Natural killer cell (primary cell): ENCODE measurements around the gene KRTAP5-6. TPM values are rescaled to one million over a fixed set of nuclear protein-coding genes. Genes with fewer than 3 reads are reported as not detected.

Experiments
- ATAC-seq, 3 donors: fragments of 150-1000 bp in 2 of 3; fragments of 200-7000 bp in 1 of 3; cut with Tn5 transposase; 1 replicate in 1 of 3; 2 replicates in 2 of 3; pipeline ENCODE4 v1.10.0; 2021; ENCODE audit warnings: mild to moderate bottlenecking in 2 of 3, moderate library complexity in 2 of 3
- DNase-seq, 2 donors: peaks; one replicate each; pipeline versions ENCODE4 v3.0.0 to v3.0.0-alpha.2; 2013 to 2021; ENCODE audit warnings: mixed read lengths in 1 of 2
- H3K27ac ChIP-seq: one replicate; pipeline ENCODE4 v1.5.1; 2013; ENCODE audit warnings: mild to moderate bottlenecking, low read length
- H3K27me3 ChIP-seq: one replicate; pipeline ENCODE4 v1.6.1; 2013; ENCODE audit warnings: low read length; ENCODE audit not compliant: control insufficient read depth, insufficient read depth
- H3K36me3 ChIP-seq: one replicate; pipeline ENCODE4 v1.6.1; 2013; ENCODE audit warnings: low read length; ENCODE audit not compliant: control insufficient read depth, insufficient read depth
- H3K4me1 ChIP-seq: one replicate; pipeline ENCODE4 v1.6.1; 2013; ENCODE audit warnings: low read length; ENCODE audit not compliant: control insufficient read depth, insufficient read depth
- H3K4me3 ChIP-seq: one replicate; pipeline ENCODE4 v1.5.1; 2013; ENCODE audit warnings: low read length
- H3K9me3 ChIP-seq: one replicate; pipeline ENCODE4 v1.6.1; 2013; ENCODE audit warnings: low read length; ENCODE audit not compliant: control insufficient read depth, insufficient read depth
- H3K27ac Mint-ChIP-seq, 2 donors: one replicate each; pipeline ENCODE4 v1.8.0; 2022; ENCODE audit warnings: mild to moderate bottlenecking in 2 of 2, mixed read lengths in 2 of 2, moderate library complexity in 1 of 2
- H3K27me3 Mint-ChIP-seq, 2 donors: one replicate each; pipeline ENCODE4 v1.8.0; 2022; ENCODE audit warnings: low read depth in 2 of 2, mixed read lengths in 2 of 2
- H3K36me3 Mint-ChIP-seq: one replicate; pipeline ENCODE4 v1.8.0; 2022; ENCODE audit warnings: mixed read lengths
- H3K4me1 Mint-ChIP-seq, 2 donors: one replicate each; pipeline ENCODE4 v1.8.0; 2022; ENCODE audit warnings: mixed read lengths in 2 of 2
- H3K4me3 Mint-ChIP-seq: one replicate; pipeline ENCODE4 v1.8.0; 2022; ENCODE audit warnings: mild to moderate bottlenecking, moderate library complexity, mixed read lengths
- H3K9me3 Mint-ChIP-seq, 2 donors: one replicate each; pipeline ENCODE4 v1.8.0; 2022; ENCODE audit warnings: mixed read lengths in 2 of 2
- WGBS: methylation state at CpG from one replicate; pipeline ENCODE4 v1.1.7; 2013; ENCODE audit warnings: missing lambda C conversion rate; ENCODE audit not compliant: insufficient coverage; 5-methylcytosine and 5-hydroxymethylcytosine counted together
- intact Hi-C: fragments of 100-400 bp; cut with micrococcal nuclease; formaldehyde crosslinking; loops from one replicate; pipeline ENCODE4 v1.14.2; 2022
- total RNA-seq, 4 donors: library from RNA; stranded (reverse); fragments of 120-200 nt in 1 of 4; gene quantifications; one replicate each; pipeline versions ENCODE4 v1.2.3 to v1.2.4, GENCODE V29; 2013 to 2022
- TF ChIP-seq, protein P1 (sequence below): fragments of 200-600 bp; IDR thresholded peaks from one replicate; pipeline ENCODE4 v1.8.0; 2022; ENCODE audit warnings: antibody characterized with exemption

The KRTAP5-6 gene
- total RNA-seq, 3 donors from 2014 or later (not counting 1 experiment from before 2014, with no cell fraction given) = not detected

- no peak overlapping the region for H3K4me3 ChIP-seq
- no peak for ATAC-seq
- H3K9me3 ChIP-seq = no peaks in the 10 kb centered on the region
- no peaks in the 10 kb centered on the region for H3K36me3 ChIP-seq
- no peaks in the 10 kb centered on the region for H3K9me3 Mint-ChIP-seq
- peaks cover 0 to 30% of the 10 kb centered on the region in 2 donors for H3K27me3 Mint-ChIP-seq
- TF ChIP-seq, protein P1, sequence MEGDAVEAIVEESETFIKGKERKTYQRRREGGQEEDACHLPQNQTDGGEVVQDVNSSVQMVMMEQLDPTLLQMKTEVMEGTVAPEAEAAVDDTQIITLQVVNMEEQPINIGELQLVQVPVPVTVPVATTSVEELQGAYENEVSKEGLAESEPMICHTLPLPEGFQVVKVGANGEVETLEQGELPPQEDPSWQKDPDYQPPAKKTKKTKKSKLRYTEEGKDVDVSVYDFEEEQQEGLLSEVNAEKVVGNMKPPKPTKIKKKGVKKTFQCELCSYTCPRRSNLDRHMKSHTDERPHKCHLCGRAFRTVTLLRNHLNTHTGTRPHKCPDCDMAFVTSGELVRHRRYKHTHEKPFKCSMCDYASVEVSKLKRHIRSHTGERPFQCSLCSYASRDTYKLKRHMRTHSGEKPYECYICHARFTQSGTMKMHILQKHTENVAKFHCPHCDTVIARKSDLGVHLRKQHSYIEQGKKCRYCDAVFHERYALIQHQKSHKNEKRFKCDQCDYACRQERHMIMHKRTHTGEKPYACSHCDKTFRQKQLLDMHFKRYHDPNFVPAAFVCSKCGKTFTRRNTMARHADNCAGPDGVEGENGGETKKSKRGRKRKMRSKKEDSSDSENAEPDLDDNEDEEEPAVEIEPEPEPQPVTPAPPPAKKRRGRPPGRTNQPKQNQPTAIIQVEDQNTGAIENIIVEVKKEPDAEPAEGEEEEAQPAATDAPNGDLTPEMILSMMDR = no peak
- no peak for DNase-seq
- 85% methylated on average over 19 of the region's 19 CpGs for WGBS
- no peak overlapping the region for H3K27ac Mint-ChIP-seq
- H3K36me3 Mint-ChIP-seq = no peaks in the 10 kb centered on the region
- intact Hi-C loops = loop anchor here (1.0 to 2.0 kb wide), 3 partner anchors 43 to 499 kb away; no protein-coding TSS in a partner anchor
- H3K4me1 Mint-ChIP-seq = no peaks in the 10 kb centered on the region
- H3K27me3 ChIP-seq = no peaks in the 10 kb centered on the region
- H3K27ac ChIP-seq = no peak overlapping the region
- H3K4me1 ChIP-seq = peaks cover 4% of the 10 kb centered on the region
- H3K4me3 Mint-ChIP-seq = no peak overlapping the region
These were observed 45.0 kb upstream of the KRTAP5-6 start for GRCh38 chr11:1652026-1652425.

DNA sequence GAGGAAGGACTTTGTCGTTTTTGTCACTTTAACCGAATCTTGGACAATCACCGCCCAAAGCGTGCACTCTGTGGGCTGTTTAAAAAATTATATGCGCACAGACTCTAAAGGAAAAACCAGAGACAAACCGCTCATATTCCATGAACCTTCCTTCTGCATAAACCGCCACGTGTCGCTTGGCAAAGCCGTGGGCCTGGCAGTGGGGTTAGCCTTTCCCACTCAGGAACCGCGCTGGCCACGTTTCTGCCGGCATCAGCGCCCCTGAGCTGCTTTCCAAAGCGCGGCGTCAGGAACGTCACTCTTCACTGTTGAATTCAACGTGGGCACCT lies 44.6 kb upstream of the KRTAP5-6 start:
- Mint-ChIP-seq H3K9me3 (no peaks in the 10 kb centered on the region), H3K4me1 (no peaks in the 10 kb centered on the region), H3K4me3 (no peak overlapping the region), H3K27me3 (peaks cover 0 to 27% of the 10 kb centered on the region in 2 donors), H3K27ac (no peak overlapping the region), H3K36me3 (no peaks in the 10 kb centered on the region)
- peaks cover 4% of the 10 kb centered on the region for H3K4me1 ChIP-seq
- 61% methylated on average over 20 of the region's 20 CpGs for WGBS
- no peak overlapping the region for H3K4me3 ChIP-seq
- H3K27me3 ChIP-seq = no peaks in the 10 kb centered on the region
- intact Hi-C loops = loop anchor here (1.0 to 2.0 kb wide), 3 partner anchors 42 to 499 kb away; no protein-coding TSS in a partner anchor
- no peaks in the 10 kb centered on the region for H3K9me3 ChIP-seq
- no peak overlapping the region for H3K27ac ChIP-seq
- DNase-seq (no peak), ATAC-seq (peak in 1 of 3 donors; percentile 4)
- TF ChIP-seq, protein P1 = no peak
- H3K36me3 ChIP-seq = no peaks in the 10 kb centered on the region

DNA sequence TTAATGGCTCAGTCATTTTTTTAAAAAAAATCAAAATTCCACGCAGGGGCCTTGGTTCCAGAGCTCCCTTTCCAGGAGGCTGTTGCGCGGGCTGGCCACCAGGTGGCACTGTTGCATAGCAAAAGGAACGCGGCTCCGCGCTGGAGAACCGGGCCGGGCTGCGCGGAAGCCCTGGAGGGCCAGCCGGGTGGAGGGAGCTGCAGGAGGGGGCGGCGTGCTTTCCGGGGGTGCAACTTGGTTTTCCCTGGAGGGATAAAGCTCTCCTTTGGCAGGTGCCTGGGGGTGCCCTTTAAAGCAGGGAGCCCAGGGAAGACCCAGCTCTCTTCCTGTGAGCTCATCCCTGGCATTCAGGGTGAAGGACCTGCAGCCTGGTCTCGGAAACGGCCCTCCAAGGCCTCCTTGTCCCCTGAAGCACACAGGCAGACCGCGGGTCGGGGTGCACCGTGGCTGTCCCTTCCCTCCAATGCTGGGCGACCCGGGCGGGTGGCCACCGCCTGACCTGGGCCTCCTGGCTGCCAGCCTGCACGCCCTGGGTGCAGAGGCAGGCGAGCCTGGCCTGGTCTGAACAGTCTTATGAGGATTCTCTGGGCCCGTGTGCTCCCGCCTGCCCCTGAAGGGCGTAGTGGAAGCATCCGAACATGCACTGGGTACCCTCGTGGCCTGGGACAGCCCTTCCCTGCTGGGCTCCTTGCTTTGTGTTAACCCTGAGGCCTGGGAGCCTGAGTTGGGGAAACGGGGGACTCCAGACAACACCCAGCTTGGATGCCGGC lies 44.0 kb upstream of the KRTAP5-6 start:
- no peaks in the 10 kb centered on the region for H3K9me3 Mint-ChIP-seq
- no peaks in the 10 kb centered on the region for H3K27me3 ChIP-seq
- WGBS = 40% methylated on average over 34 of the region's 34 CpGs
- no peaks in the 10 kb centered on the region for H3K36me3 ChIP-seq
- no peaks in the 10 kb centered on the region for H3K9me3 ChIP-seq
- ATAC-seq (peak; percentile 79 to 99 (median 95)), DNase-seq (peak; percentile 82 to 86)
- H3K36me3 Mint-ChIP-seq = no peaks in the 10 kb centered on the region
- no peak overlapping the region for H3K4me3 Mint-ChIP-seq
- TF ChIP-seq, protein P1 = peak; percentile 97
- peaks cover 0 to 27% of the 10 kb centered on the region in 2 donors for H3K27me3 Mint-ChIP-seq
- H3K4me3 ChIP-seq = no peak overlapping the region
- peaks cover 4% of the 10 kb centered on the region for H3K4me1 ChIP-seq
- intact Hi-C loops = loop anchor here (1.0 to 2.0 kb wide), 3 partner anchors 42 to 498 kb away; no protein-coding TSS in a partner anchor
- no peaks in the 10 kb centered on the region for H3K4me1 Mint-ChIP-seq
- H3K27ac Mint-ChIP-seq = no peak overlapping the region
- H3K27ac ChIP-seq = no peak overlapping the region
